NCI-H2196 treated with DMSO at 0.1 percent for 48 hours (cell line): Measurements from ENCODE around the gene CECR2.

Experiments used
- DNase-seq: peaks from one replicate; lab custom pipeline; 2025; ENCODE audit not compliant: unreplicated experiment; lab: John Stamatoyannopoulos, UW

CECR2 gene

GRCh38 chr22:17446698-17447097 is 77.4 kb downstream of the CECR2 start:
- DNase-seq: no peak

DNA sequence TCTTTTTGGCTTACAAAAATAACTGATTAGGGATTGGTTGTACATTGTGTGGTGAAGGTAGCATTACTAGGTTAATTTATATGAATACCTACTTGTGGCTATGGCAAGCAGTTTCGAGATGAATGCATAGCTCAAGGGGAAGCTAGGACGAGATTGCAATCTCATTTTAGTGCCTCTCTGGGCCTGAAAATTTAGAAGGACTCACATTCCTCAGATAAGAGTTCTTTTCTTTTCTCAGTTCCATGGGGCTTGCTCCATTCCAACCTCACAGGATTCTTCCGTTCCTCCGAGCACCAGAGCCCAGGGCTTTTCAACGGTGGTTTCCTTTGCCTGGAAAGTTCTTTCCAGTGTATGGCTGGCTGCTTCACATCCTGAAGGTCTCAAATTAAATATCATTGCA is 82.1 kb downstream of the CECR2 start:
- no peak for DNase-seq

DNA sequence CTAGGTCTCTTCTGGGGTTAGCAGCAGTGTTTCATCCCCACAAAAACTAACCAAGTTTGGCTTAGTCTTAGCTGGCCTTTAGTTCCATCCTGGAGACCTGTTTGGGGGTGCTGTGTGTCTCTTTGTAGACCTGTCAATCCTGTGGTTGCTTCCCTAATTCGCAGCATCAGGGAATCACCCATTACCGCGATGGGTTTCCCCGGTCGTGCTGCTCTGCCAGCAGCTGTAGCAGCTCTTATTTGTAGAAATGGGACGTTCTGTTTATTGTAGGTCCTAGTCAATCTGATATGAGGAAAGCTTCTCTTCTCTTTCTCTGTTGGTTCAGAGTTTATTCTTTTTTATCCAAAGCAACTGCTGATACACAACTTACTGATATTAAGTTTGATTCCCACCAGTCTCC is 91.6 kb downstream of the CECR2 start:
- DNase-seq: no peak

DNA sequence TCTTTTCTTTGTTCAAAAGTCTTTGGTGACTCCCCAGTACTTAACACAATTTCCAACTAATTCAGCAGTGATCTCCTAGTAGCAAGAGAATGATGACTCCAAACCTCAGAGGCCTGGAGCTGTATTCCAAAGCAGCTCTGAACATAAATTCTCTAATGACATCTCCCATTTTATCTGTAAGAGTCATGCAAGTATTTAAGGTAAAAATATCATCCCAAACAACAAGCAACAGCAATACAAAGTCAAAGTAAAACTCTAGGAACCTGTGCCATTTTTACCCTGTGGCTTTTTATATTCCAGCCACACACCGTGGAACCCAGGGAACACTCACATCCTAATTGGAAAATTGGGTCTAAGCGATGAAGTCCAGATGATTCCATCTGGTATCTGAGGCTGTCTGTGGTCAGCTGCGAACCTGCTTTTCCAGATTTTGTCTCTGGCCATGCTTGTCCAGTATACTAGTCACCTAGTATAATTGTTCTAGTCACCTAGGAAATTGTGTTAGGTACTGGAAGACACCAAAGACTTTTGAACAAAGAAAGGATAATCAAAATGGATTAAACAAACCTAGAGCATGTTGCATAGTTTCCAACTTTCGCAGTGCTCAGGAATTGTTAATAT is 101.7 kb downstream of the CECR2 start:
- no peak for DNase-seq

GRCh38 chr22:17471886-17472535 is 102.8 kb downstream of the CECR2 start:
- no peak for DNase-seq

- no peak for DNase-seq
These were observed 103.7 kb downstream of the CECR2 start for GRCh38 chr22:17472932-17473331.

DNA sequence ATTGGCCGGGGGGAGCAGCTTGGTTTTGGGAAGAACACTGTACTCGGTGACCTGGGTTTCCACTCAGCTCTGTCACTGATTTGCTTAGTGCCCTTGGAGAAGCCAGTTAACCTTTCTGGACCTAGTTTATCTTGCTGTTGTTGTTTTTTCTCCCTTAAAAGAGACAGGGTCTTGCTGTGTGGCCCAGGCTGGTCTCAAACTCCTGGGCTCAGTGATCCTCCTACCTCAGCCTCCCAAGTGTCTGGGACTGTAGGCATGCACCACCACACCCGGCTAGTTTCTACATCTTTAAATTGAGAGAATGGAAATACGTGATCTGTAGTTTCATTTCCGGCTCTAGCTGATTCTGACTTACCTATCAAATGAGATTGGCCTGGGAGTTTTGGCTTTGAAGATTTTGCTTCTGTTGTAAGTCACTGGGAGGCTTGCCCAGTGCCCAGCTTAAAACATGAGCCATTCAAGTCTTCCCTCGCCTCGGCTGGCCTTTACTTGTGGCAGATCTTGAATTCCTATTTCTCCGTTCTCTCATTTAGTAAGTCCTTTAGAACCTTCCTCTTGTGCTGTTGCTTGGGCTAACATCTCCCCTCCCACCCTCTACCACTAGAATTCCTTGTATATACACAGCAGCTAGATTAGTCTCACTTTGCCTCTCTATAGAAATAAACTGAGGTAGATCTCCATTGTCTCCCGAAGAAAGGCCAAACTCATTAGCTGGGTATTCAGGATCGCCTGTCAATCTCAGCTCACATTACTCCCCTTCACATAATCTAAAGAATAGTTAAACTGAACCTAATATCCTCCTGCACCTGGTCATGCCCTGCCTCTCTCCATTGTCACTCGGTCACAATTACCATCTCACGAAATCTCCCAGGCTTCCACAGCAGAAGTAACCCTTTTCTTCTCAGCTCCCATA is 106.3 kb downstream of the CECR2 start:
- no peak for DNase-seq

GRCh38 chr22:17476838-17477237 is 107.6 kb downstream of the CECR2 start:
- DNase-seq: no peak

- DNase-seq: no peak
These were observed 108.2 kb downstream of the CECR2 start for GRCh38 chr22:17477391-17477833.

DNA sequence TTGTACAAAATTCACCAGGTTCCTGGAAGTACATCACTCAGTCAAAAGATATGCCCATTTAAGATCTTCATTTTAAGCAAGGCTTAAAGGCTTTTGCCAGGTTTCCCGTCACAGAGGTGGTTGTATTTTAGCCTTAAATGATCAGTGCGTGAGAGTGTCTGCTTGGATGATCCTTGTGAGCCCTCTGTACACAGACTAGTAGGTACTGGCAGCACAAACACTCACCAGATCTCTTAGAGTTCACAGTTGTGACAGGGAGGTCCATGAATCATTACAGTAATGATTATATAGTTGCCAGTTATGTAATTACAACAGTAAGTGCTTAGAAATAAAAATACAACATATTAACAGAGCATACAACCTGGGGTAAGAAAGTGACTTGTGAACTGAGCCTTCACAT is 109.9 kb downstream of the CECR2 start:
- DNase-seq: no peak

- no peak for DNase-seq
These were observed 112.2 kb downstream of the CECR2 start for GRCh38 chr22:17481424-17481823.

DNA sequence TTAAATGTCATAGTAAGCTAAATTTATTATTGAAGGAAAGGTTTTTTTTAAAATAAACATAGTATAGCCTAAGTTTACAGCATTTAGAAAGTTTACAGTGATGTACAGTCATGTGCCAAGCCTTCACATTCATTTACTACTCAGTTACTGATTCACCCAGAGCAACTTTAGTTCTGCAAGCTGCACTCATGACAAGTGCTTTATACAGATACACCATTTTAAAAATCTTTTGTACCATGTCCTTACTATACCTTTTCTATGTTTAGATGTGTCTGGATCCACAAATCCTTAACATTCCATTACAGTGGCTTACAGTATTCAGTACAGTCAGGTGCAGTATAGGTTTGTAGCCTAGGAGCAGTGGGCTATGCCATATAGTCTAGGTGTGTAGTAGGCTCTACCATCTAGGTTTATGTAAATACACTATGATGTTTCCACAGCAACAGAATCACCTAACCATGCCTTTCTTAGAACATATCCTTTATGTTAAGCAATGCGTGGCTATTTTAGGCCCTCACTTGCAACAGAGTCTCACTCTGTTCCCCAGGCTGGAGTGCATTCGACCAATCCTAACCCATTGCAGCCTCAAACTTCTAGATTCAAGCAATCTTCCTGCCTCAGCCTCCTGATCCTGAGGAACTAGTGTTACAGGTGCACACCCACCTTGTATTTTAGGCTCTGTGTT is 114.6 kb downstream of the CECR2 start:
- no peak for DNase-seq

DNA sequence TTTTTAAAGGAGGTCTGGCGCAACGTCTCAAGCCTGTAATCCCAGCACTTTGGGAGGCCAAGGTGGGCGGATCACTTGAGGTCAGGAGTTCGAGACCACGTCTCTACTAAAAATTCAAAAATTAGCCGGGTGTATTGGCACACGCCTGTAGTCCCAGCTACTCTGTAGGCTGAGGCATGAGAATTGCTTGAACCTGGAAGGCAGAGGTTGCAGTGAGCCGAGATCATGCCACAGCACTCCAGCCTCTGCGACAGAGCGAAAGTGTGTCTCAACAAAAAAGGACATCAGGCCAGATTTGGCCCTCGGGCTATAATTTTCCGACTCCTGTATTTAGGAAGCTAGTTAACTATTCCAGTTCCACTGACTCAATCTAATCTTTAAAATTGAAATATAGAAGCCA is 115.3 kb downstream of the CECR2 start:
- no peak for DNase-seq

- DNase-seq: no peak
These were observed 117.1 kb downstream of the CECR2 start for GRCh38 chr22:17486313-17486712.

- DNase-seq: no peak
These were observed 117.5 kb downstream of the CECR2 start for GRCh38 chr22:17486719-17487118.

DNA sequence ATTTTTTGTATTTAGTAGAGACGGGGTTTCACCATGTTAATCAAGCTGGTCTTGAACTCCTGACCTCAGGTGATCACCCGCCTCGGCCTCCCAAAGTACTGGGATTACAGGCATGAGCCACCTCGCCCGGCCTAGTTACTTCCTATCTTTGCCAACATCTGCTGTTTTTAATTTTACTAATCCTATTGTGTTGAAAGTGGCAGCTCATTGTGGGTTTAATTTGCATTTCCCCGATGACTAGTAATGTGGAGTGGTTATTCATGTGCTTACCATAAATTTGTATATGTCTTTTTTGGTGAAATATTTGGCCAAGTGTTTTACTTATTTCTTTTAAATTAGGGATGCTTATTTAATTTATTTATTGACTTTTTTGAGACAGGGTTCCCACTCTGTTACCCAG is 119.8 kb downstream of the CECR2 start:
- no peak for DNase-seq

GRCh38 chr22:17491090-17491640 is 121.9 kb downstream of the CECR2 start:
- DNase-seq: no peak

DNA sequence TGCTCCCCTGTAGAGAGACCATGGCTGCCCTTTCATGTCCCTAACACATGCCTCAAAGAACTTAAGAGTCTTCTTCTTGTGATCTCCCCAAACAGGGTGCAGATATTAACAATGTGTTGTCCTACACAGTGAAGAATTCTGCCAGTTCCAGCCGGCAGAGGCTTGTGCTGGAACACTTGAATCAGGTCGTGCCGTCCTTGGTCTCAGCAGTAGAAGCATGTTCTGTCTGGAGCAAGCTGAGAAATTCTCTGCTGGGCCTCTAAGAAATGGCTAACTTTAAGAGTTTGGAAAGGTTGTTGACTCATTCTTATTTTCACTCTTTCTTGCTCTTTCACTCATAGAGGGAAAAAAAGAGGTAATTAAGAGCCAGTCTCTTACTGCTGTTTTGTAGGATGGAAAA is 123.0 kb downstream of the CECR2 start:
- DNase-seq: no peak

- DNase-seq: no peak
These were observed 124.2 kb downstream of the CECR2 start for GRCh38 chr22:17493419-17493981.

- no peak for DNase-seq
These were observed 127.6 kb downstream of the CECR2 start for GRCh38 chr22:17496841-17497240.
